ENCODE measurements around the gene TBL1Y. TPM values are rescaled to one million over a fixed set of nuclear protein-coding genes. Genes with fewer than 3 reads are reported as not detected.

The TBL1Y gene
- total RNA-seq, 1 experiment from 2014 or later: not detected

DNA sequence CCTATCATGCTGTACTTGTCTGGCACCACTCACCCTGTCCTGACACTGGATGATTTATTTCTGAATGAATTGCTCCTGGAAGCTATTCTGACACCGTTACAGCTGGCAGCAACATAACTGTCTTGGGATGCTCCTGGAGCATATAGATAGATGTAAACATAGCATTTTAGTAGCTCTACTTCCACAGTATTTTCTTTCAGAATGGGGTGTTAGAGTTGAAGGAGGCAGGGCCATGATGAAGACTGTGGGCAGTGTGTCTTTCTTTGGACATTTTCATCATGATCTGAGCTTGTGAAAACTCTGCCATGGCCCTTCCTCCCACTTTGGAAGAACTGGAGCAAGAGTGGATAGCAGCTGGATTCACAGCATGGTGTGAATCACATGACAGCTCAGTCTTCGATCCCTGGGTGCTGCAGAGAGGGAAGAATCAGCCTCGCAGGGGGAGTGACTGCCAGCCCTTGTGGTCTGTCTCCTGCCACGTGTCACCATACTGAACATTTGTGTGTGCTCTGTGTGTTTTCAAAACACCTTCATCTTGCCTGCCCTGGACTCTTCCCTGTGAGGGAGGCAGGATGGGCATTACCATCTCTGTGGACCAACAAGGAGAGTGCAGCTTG is 61.9 kb downstream of the TBL1Y start:
- no peaks in the 10 kb centered on the region for H3K9me3 Mint-ChIP-seq (ENCODE audit: low read depth, unreplicated experiment)
- no peak for DNase-seq
- H3K4me3 Mint-ChIP-seq (ENCODE audit: low read depth, unreplicated experiment): no peak overlapping the region
- H3K36me3 Mint-ChIP-seq (ENCODE audit: insufficient read depth, unreplicated experiment): no peaks in the 10 kb centered on the region
- H3K27me3 Mint-ChIP-seq (ENCODE audit: unreplicated experiment): no peaks in the 10 kb centered on the region
- TF ChIP-seq, protein P1, sequence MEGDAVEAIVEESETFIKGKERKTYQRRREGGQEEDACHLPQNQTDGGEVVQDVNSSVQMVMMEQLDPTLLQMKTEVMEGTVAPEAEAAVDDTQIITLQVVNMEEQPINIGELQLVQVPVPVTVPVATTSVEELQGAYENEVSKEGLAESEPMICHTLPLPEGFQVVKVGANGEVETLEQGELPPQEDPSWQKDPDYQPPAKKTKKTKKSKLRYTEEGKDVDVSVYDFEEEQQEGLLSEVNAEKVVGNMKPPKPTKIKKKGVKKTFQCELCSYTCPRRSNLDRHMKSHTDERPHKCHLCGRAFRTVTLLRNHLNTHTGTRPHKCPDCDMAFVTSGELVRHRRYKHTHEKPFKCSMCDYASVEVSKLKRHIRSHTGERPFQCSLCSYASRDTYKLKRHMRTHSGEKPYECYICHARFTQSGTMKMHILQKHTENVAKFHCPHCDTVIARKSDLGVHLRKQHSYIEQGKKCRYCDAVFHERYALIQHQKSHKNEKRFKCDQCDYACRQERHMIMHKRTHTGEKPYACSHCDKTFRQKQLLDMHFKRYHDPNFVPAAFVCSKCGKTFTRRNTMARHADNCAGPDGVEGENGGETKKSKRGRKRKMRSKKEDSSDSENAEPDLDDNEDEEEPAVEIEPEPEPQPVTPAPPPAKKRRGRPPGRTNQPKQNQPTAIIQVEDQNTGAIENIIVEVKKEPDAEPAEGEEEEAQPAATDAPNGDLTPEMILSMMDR (IDR thresholded peaks at IDR 0.05; ENCODE audit: unreplicated experiment): no peak
- no TSS peak for BruUV-seq (replicated peaks)
- H3K27ac Mint-ChIP-seq (ENCODE audit: unreplicated experiment): no peak overlapping the region
- H3K4me1 Mint-ChIP-seq (ENCODE audit: low read depth, unreplicated experiment): no peaks in the 10 kb centered on the region
- CTCF ChIA-PET: no interaction called here
- intact Hi-C loops (cut with micrococcal nuclease; ENCODE audit: unreplicated experiment): no loop called here

DNA sequence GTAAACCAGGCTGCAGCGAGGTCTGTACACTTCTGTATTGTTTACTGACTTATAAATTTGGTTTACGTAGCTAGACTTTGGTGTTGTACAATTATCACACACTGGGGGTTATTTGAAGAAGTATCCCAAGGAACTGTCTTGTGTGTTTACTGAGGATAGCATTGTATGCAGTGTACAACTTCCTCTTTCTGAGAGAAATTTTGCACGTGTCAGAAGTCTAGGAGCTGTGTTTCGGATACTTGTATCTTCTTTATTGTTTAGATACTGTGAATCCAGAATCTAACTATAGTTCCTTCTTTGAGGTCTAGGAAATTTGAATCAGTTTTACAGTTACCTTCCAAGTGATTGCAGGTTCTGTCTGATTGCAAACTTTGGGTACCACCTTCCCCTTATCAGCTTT is 64.5 kb downstream of the TBL1Y start:
- no peak overlapping the region for H3K4me3 Mint-ChIP-seq (ENCODE audit: low read depth, unreplicated experiment)
- intact Hi-C loops (cut with micrococcal nuclease; ENCODE audit: unreplicated experiment): no loop called here
- H3K36me3 Mint-ChIP-seq (ENCODE audit: insufficient read depth, unreplicated experiment): no peaks in the 10 kb centered on the region
- CTCF ChIA-PET: no interaction called here
- no peak for DNase-seq
- TF ChIP-seq, protein P1 (IDR thresholded peaks at IDR 0.05; ENCODE audit: unreplicated experiment): no peak
- BruUV-seq (replicated peaks): no TSS peak
- H3K9me3 Mint-ChIP-seq (ENCODE audit: low read depth, unreplicated experiment): no peaks in the 10 kb centered on the region
- no peak overlapping the region for H3K27ac Mint-ChIP-seq (ENCODE audit: unreplicated experiment)
- no peaks in the 10 kb centered on the region for H3K4me1 Mint-ChIP-seq (ENCODE audit: low read depth, unreplicated experiment)
- no peaks in the 10 kb centered on the region for H3K27me3 Mint-ChIP-seq (ENCODE audit: unreplicated experiment)

DNA sequence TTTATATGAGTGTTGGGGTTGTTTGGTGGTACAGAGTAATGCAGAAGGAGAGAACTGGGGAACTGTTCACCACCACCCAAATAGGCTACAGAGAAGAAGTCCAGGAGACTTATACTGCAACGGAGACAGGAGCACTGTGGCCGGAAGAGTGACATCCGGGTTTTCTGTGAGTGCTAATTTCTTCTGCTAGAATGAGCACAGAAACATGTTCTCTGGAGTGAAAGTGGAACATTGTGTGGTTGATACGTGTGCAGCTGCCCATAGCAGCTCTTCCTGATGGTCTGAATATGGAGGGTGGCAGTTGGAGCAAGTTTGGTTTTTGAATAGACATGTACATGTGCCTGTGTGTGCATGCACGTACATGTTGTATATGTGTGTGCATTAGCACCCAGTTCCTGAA is 67.3 kb downstream of the TBL1Y start:
- Mint-ChIP-seq H3K4me3 (ENCODE audit: low read depth, unreplicated experiment) (no peak overlapping the region), H3K27me3 (ENCODE audit: unreplicated experiment) (no peaks in the 10 kb centered on the region), H3K4me1 (ENCODE audit: low read depth, unreplicated experiment) (no peaks in the 10 kb centered on the region), H3K9me3 (ENCODE audit: low read depth, unreplicated experiment) (no peaks in the 10 kb centered on the region), H3K27ac (ENCODE audit: unreplicated experiment) (no peak overlapping the region), H3K36me3 (ENCODE audit: insufficient read depth, unreplicated experiment) (no peaks in the 10 kb centered on the region)
- intact Hi-C loops (cut with micrococcal nuclease; ENCODE audit: unreplicated experiment): no loop called here
- TF ChIP-seq, protein P1 (IDR thresholded peaks at IDR 0.05; ENCODE audit: unreplicated experiment): no peak
- CTCF ChIA-PET: no interaction called here
- DNase-seq: no peak
- no TSS peak for BruUV-seq (replicated peaks)

DNA sequence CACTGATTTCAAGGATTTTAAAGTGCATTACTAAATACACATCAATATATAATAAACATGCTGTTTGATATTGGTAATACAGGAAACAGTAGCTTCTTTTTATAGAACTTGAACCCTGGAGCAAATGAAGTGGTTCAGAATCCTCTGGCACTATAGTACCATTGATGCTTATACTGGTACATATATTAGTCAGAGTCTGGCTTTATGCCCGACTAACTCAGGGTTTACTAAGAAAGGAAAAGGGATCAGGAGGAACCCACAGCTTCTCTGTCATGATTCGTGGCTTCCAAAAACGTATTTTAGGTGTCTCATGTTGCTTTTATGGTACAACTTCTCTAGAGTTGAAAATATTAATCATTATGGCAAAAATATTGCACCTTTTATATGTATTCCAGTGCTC is 72.7 kb downstream of the TBL1Y start:
- no peaks in the 10 kb centered on the region for H3K27me3 Mint-ChIP-seq (ENCODE audit: unreplicated experiment)
- H3K4me1 Mint-ChIP-seq (ENCODE audit: low read depth, unreplicated experiment): no peaks in the 10 kb centered on the region
- H3K4me3 Mint-ChIP-seq (ENCODE audit: low read depth, unreplicated experiment): no peak overlapping the region
- TF ChIP-seq, protein P1 (IDR thresholded peaks at IDR 0.05; ENCODE audit: unreplicated experiment): no peak
- no peak overlapping the region for H3K27ac Mint-ChIP-seq (ENCODE audit: unreplicated experiment)
- BruUV-seq (replicated peaks): no TSS peak
- H3K9me3 Mint-ChIP-seq (ENCODE audit: low read depth, unreplicated experiment): no peaks in the 10 kb centered on the region
- no peaks in the 10 kb centered on the region for H3K36me3 Mint-ChIP-seq (ENCODE audit: insufficient read depth, unreplicated experiment)
- CTCF ChIA-PET: no interaction called here
- intact Hi-C loops (cut with micrococcal nuclease; ENCODE audit: unreplicated experiment): no loop called here
- no peak for DNase-seq

Measured in Calu3 (cell line).